Measurements from ENCODE around the gene TINAGL1.

GRCh38 chr1:31531177-31531999 lies 44.9 kb upstream of the TINAGL1 start:
- TF ChIP-seq EP300 (IDR thresholded peaks at IDR 0.05), result no peak
- TF ChIP-seq, protein P1, sequence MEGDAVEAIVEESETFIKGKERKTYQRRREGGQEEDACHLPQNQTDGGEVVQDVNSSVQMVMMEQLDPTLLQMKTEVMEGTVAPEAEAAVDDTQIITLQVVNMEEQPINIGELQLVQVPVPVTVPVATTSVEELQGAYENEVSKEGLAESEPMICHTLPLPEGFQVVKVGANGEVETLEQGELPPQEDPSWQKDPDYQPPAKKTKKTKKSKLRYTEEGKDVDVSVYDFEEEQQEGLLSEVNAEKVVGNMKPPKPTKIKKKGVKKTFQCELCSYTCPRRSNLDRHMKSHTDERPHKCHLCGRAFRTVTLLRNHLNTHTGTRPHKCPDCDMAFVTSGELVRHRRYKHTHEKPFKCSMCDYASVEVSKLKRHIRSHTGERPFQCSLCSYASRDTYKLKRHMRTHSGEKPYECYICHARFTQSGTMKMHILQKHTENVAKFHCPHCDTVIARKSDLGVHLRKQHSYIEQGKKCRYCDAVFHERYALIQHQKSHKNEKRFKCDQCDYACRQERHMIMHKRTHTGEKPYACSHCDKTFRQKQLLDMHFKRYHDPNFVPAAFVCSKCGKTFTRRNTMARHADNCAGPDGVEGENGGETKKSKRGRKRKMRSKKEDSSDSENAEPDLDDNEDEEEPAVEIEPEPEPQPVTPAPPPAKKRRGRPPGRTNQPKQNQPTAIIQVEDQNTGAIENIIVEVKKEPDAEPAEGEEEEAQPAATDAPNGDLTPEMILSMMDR (IDR thresholded peaks at IDR 0.05), result no peak

All from ovary (tissue), 3 donors.